ENCODE results near the gene NRG3.

The NRG3 gene

GRCh38 chr10:83007510-83007909 is 1132.5 kb downstream of the NRG3 start:
- Histone ChIP-seq H3K27me3 (ENCODE audit: control insufficient read depth, low read length) (no peaks in the 10 kb centered on the region), H3K36me3 (ENCODE audit: control insufficient read depth, low read length) (no peaks in the 10 kb centered on the region), H3K79me2 (ENCODE audit: control insufficient read depth, low read length) (no peaks in the 10 kb centered on the region), H3K4me1 (ENCODE audit: control insufficient read depth, low read length) (no peaks in the 10 kb centered on the region), H3K27ac (ENCODE audit: low read depth, low read length) (no peak overlapping the region), H4K20me1 (ENCODE audit: control insufficient read depth, insufficient read depth, low read depth, low read length) (no peaks in the 10 kb centered on the region), H3K4me2 (ENCODE audit: low read length) (no peak overlapping the region), H3K9me2 (replicated peaks; ENCODE audit: control insufficient read depth, low read length) (no peaks in the 10 kb centered on the region), H3K9me3 (ENCODE audit: control insufficient read depth, insufficient read depth, low read length) (no peaks in the 10 kb centered on the region), H3K4me3 (ENCODE audit: low read length) (no peak overlapping the region), H3F3A (ENCODE audit: control insufficient read depth, insufficient read depth) (no peaks in the 10 kb centered on the region)
- TF ChIP-seq EZH2phosphoT487 (IDR thresholded peaks at IDR 0.05; ENCODE audit: borderline replicate concordance, low read length), result no peak
- TF ChIP-seq CTCF (IDR thresholded peaks at IDR 0.05; ENCODE audit: low read depth, low read length, poor library complexity, severe bottlenecking), result no peak

GRCh38 chr10:83012866-83013265 is 1137.9 kb downstream of the NRG3 start:
- no peaks in the 10 kb centered on the region for H3K27me3 ChIP-seq (ENCODE audit: control insufficient read depth, low read length)
- H3F3A ChIP-seq (ENCODE audit: control insufficient read depth, insufficient read depth), result no peaks in the 10 kb centered on the region
- H3K4me1 ChIP-seq (ENCODE audit: control insufficient read depth, low read length), result no peaks in the 10 kb centered on the region
- no peak overlapping the region for H3K4me2 ChIP-seq (ENCODE audit: low read length)
- no peaks in the 10 kb centered on the region for H3K9me2 ChIP-seq (replicated peaks; ENCODE audit: control insufficient read depth, low read length)
- H3K36me3 ChIP-seq (ENCODE audit: control insufficient read depth, low read length), result no peaks in the 10 kb centered on the region
- H3K27ac ChIP-seq (ENCODE audit: low read depth, low read length), result no peak overlapping the region
- H3K79me2 ChIP-seq (ENCODE audit: control insufficient read depth, low read length), result no peaks in the 10 kb centered on the region
- H3K4me3 ChIP-seq (ENCODE audit: low read length), result no peak overlapping the region
- H3K9me3 ChIP-seq (ENCODE audit: control insufficient read depth, insufficient read depth, low read length), result no peaks in the 10 kb centered on the region
- TF ChIP-seq EZH2phosphoT487 (IDR thresholded peaks at IDR 0.05; ENCODE audit: borderline replicate concordance, low read length), result no peak
- TF ChIP-seq CTCF (IDR thresholded peaks at IDR 0.05; ENCODE audit: low read depth, low read length, poor library complexity, severe bottlenecking), result no peak
- H4K20me1 ChIP-seq (ENCODE audit: control insufficient read depth, insufficient read depth, low read depth, low read length), result no peaks in the 10 kb centered on the region

GRCh38 chr10:83017076-83017867 is 1142.3 kb downstream of the NRG3 start:
- Histone ChIP-seq H4K20me1 (ENCODE audit: control insufficient read depth, insufficient read depth, low read depth, low read length) (no peaks in the 10 kb centered on the region), H3K9me2 (replicated peaks; ENCODE audit: control insufficient read depth, low read length) (no peaks in the 10 kb centered on the region), H3K27ac (ENCODE audit: low read depth, low read length) (no peak overlapping the region), H3K4me1 (ENCODE audit: control insufficient read depth, low read length) (no peaks in the 10 kb centered on the region), H3K9me3 (ENCODE audit: control insufficient read depth, insufficient read depth, low read length) (no peaks in the 10 kb centered on the region), H3K36me3 (ENCODE audit: control insufficient read depth, low read length) (no peaks in the 10 kb centered on the region), H3K4me3 (ENCODE audit: low read length) (no peak overlapping the region), H3K79me2 (ENCODE audit: control insufficient read depth, low read length) (no peaks in the 10 kb centered on the region), H3F3A (ENCODE audit: control insufficient read depth, insufficient read depth) (no peaks in the 10 kb centered on the region), H3K4me2 (ENCODE audit: low read length) (no peak overlapping the region), H3K27me3 (ENCODE audit: control insufficient read depth, low read length) (no peaks in the 10 kb centered on the region)
- TF ChIP-seq CTCF (IDR thresholded peaks at IDR 0.05; ENCODE audit: low read depth, low read length, poor library complexity, severe bottlenecking), result no peak
- no peak for TF ChIP-seq EZH2phosphoT487 (IDR thresholded peaks at IDR 0.05; ENCODE audit: borderline replicate concordance, low read length)

Measured in DOHH2 (cell line).